Measurements from ENCODE around the gene ETFBKMT. TPM values are rescaled to one million over a fixed set of nuclear protein-coding genes. Genes with fewer than 3 reads are reported as not detected.

ETFBKMT gene
- total and polyA plus RNA-seq, 11 donors = 2.3 to 7.4 (median 5.9) TPM

DNA sequence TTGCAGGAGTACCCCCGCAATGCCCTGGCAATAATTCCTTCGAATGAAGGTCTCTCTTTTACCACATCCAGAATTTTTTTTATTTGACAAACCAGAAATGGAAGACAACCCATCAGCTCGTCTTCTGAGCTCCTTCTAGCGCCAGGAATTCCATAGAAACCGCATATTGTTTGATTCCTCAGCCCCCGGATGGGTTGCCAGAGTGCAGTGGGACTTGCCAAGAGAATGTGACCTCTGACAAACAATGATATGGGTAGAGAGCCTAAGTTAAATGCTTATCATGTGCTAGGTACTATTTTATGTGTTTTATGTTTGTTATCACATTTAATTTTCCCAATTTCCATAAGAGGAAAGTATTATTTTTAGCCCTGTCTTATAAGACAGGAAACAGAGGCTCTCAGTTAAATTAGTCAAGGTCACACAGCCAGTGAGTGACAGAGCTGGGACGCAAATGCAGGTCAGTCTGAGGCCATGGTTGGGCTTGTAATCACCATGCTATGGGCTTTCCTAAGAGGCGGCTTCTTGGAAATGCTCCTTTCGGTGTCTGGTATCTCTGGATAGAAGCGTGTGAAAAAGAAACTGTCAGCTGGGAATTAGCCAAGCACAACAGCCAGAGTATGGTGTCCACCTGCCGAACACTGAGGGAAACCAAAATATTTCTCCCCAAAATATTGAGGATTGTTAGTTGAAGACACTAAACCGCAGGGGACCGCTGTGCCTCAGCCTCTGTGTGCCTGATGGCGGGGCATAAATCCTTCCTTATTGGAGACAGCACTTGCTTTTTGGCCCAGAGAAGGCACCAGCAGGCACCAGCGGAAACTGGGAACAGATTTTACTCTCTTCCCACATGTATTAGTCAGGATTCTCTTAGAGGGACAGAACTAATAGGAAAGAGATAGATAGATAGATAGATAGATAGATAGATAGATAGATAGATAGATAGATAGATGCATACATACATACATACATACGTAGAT lies 29.4 kb upstream of the ETFBKMT start:
- intact Hi-C loops (cut with DNase I) = loop anchor here in 6 of 10 donors (2.0 to 10.0 kb wide), 4 partner anchors 38 to 155 kb away; partner anchors contain the start of gene DENND5B (in 4 of the 6)
- peak overlapping the region in 11 of 12 donors; percentile 37 to 65 (median 47) for H3K27ac ChIP-seq
- ATAC-seq (peak; percentile 90 to 98 (median 96)), DNase-seq (peak in 4 of 5 donors; percentile 58 to 78 (median 64))
- peaks cover 0 to 17% (median 10%) of the 10 kb centered on the region in 12 donors for H3K4me1 ChIP-seq
- 34 to 41% (median 37%) methylated on average over 16 of the region's 16 CpGs for WGBS, 4 donors
- no peak for TF ChIP-seq POLR2A (IDR thresholded peaks at IDR 0.05)
- TF ChIP-seq, protein P1, sequence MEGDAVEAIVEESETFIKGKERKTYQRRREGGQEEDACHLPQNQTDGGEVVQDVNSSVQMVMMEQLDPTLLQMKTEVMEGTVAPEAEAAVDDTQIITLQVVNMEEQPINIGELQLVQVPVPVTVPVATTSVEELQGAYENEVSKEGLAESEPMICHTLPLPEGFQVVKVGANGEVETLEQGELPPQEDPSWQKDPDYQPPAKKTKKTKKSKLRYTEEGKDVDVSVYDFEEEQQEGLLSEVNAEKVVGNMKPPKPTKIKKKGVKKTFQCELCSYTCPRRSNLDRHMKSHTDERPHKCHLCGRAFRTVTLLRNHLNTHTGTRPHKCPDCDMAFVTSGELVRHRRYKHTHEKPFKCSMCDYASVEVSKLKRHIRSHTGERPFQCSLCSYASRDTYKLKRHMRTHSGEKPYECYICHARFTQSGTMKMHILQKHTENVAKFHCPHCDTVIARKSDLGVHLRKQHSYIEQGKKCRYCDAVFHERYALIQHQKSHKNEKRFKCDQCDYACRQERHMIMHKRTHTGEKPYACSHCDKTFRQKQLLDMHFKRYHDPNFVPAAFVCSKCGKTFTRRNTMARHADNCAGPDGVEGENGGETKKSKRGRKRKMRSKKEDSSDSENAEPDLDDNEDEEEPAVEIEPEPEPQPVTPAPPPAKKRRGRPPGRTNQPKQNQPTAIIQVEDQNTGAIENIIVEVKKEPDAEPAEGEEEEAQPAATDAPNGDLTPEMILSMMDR (IDR thresholded peaks at IDR 0.05) = no peak
- H3K9me3 ChIP-seq = no peaks in the 10 kb centered on the region
- H3K36me3 ChIP-seq = no peaks in the 10 kb centered on the region
- H3K27me3 ChIP-seq = no peaks in the 10 kb centered on the region
- H3K4me3 ChIP-seq = peak overlapping the region in 3 of 12 donors; percentile 19 to 24 (median 24)

GRCh38 chr12:31631023-31631724 lies 28.3 kb upstream of the ETFBKMT start:
- no peak for DNase-seq
- peak overlapping the region in 2 of 12 donors; percentile 61 to 65 for H3K27ac ChIP-seq
- H3K27me3 ChIP-seq = no peaks in the 10 kb centered on the region
- H3K4me3 ChIP-seq = no peak overlapping the region
- intact Hi-C loops (cut with DNase I) = loop anchor here in 4 of 10 donors (2.0 to 10.0 kb wide), 4 partner anchors 39 to 156 kb away; partner anchors contain the start of gene DENND5B (in 2 of the 4)
- 86 to 94% (median 91%) methylated on average over 6 of the region's 6 CpGs for WGBS, 4 donors
- H3K36me3 ChIP-seq = no peaks in the 10 kb centered on the region
- ATAC-seq = no peak
- H3K9me3 ChIP-seq = no peaks in the 10 kb centered on the region
- TF ChIP-seq, protein P1 (IDR thresholded peaks at IDR 0.05) = no peak
- TF ChIP-seq POLR2A (IDR thresholded peaks at IDR 0.05) = no peak
- peaks cover 0 to 17% (median 10%) of the 10 kb centered on the region in 12 donors for H3K4me1 ChIP-seq

- TF ChIP-seq POLR2A (IDR thresholded peaks at IDR 0.05) = no peak
- TF ChIP-seq, protein P1 (IDR thresholded peaks at IDR 0.05) = no peak
- ATAC-seq (no peak), DNase-seq (no peak)
- WGBS, 4 donors = 90 to 96% (median 92%) methylated on average over 12 of the region's 12 CpGs
- Histone ChIP-seq H3K9me3 (no peaks in the 10 kb centered on the region), H3K36me3 (no peaks in the 10 kb centered on the region), H3K4me1 (peaks cover 0 to 17% (median 11%) of the 10 kb centered on the region in 12 donors), H3K4me3 (no peak overlapping the region), H3K27me3 (no peaks in the 10 kb centered on the region), H3K27ac (no peak overlapping the region)
- intact Hi-C loops (cut with DNase I) = loop anchor here in 4 of 10 donors (2.0 to 10.0 kb wide), 4 partner anchors 40 to 157 kb away; partner anchors contain the start of gene DENND5B (in 2 of the 4)
Measured at GRCh38 chr12:31631809-31632208, 27.7 kb upstream of the ETFBKMT start.
